ENCODE measurements around the gene NAA38.
"Not testable (repeated sequence)": the region's sequence is repeated elsewhere in the genome, so short reads cannot be mapped to it uniquely, and the experiment has no call there.

The NAA38 gene

GRCh38 chr17:7885367-7886226, 28.2 kb upstream of the NAA38 start:
- DNase-seq (peak; percentile 63), ATAC-seq (peak; percentile 16)
- Mint-ChIP-seq H3K27ac (no peak overlapping the region), H3K9me3 (no peaks in the 10 kb centered on the region), H3K27me3 (no peaks in the 10 kb centered on the region), H3K4me1 (peaks cover 10% of the 10 kb centered on the region), H3K36me3 (ENCODE audit: low read depth) (peaks cover 15% of the 10 kb centered on the region), H3K4me3 (no peak overlapping the region)

- H3K27me3 Mint-ChIP-seq = no peaks in the 10 kb centered on the region
- peaks cover 7% of the 10 kb centered on the region for H3K36me3 Mint-ChIP-seq (ENCODE audit: low read depth)
- DNase-seq (peak; percentile 29), ATAC-seq (no peak)
- H3K4me3 Mint-ChIP-seq = peak overlapping the region; percentile 69
- peak overlapping the region; percentile 47 for H3K27ac Mint-ChIP-seq
- no peaks in the 10 kb centered on the region for H3K9me3 Mint-ChIP-seq
- peaks cover 6% of the 10 kb centered on the region for H3K4me1 Mint-ChIP-seq
These were observed 27.4 kb upstream of the NAA38 start for GRCh38 chr17:7884581-7885366.

DNA sequence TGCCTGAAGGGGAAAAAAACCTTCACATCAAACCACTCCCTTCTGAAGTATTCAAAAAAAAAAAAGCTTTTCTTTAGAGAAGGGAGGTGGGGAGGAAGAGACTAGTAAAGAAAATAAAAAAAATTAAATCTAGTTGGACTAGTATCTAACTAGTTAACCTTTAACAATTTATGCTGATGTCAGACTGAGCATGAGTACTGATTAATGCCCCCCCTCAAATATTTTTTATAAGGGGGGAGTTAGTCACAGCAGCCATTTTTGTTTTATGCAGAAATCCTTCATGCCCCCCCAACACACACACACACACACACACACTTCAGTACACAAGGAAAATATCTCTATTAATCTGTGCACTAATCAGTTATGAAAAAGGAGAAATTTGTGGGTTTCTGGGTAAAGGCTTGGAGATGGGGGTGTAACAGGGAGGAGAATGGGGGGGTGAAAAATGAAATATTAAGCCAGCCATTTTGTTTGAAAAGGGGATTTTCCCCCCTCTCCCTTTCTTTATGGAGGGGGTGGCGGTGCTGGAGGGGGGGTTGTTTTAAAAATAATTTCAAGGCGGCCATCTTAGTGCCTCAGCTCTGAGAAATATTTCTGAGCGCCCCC, 26.5 kb upstream of the NAA38 start:
- H3K4me3 Mint-ChIP-seq = peak overlapping the region; percentile 73
- DNase-seq = peak; percentile 18
- H3K4me1 Mint-ChIP-seq = peaks cover 6% of the 10 kb centered on the region
- peak overlapping the region; percentile 75 for H3K27ac Mint-ChIP-seq
- no peaks in the 10 kb centered on the region for H3K27me3 Mint-ChIP-seq
- ATAC-seq = no peak
- H3K36me3 Mint-ChIP-seq (ENCODE audit: low read depth) = peaks cover 2% of the 10 kb centered on the region
- H3K9me3 Mint-ChIP-seq = no peaks in the 10 kb centered on the region

- H3K4me3 Mint-ChIP-seq = no peak overlapping the region
- DNase-seq = no peak
- H3K27ac Mint-ChIP-seq = no peak overlapping the region
- no peaks in the 10 kb centered on the region for H3K27me3 Mint-ChIP-seq
- H3K9me3 Mint-ChIP-seq = no peaks in the 10 kb centered on the region
- no peak for ATAC-seq
- H3K4me1 Mint-ChIP-seq = peaks cover 6% of the 10 kb centered on the region
- H3K36me3 Mint-ChIP-seq (ENCODE audit: low read depth) = peaks cover 2% of the 10 kb centered on the region
These were observed 25.3 kb upstream of the NAA38 start for GRCh38 chr17:7882629-7883028.

DNA sequence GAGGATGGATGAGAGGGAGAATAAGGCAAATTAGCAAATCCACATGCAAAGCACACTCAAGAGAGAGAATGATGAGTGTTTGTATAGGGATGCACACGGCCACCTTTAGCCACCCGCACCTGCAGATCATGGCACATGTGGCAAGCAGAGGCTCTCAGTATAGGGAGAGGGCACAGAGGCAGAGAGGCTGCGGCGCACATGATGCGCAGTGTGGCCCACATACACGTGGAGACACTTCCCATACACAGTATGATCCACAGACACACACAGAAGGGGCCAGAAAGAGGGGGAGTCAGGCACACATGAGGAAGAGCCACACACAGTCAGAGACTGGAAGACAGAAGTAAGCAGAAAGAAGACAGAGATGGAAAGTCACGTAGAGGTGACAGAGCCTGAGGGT, 24.7 kb upstream of the NAA38 start:
- Mint-ChIP-seq H3K27me3 (no peaks in the 10 kb centered on the region), H3K36me3 (ENCODE audit: low read depth) (peaks cover 2% of the 10 kb centered on the region), H3K4me3 (no peak overlapping the region)

GRCh38 chr17:7881276-7882054, 24.1 kb upstream of the NAA38 start:
- Mint-ChIP-seq H3K4me3 (no peak overlapping the region), H3K4me1 (peaks cover 4% of the 10 kb centered on the region), H3K9me3 (no peaks in the 10 kb centered on the region), H3K36me3 (ENCODE audit: low read depth) (peaks cover 2% of the 10 kb centered on the region), H3K27ac (no peak overlapping the region), H3K27me3 (no peaks in the 10 kb centered on the region)
- no peak for ATAC-seq
- DNase-seq = no peak

More for the DNA sequence above, 24.7 kb upstream of the NAA38 start:
- Mint-ChIP-seq H3K9me3 (no peaks in the 10 kb centered on the region), H3K27ac (no peak overlapping the region), H3K4me1 (peaks cover 6% of the 10 kb centered on the region)
- no peak for ATAC-seq
- no peak for DNase-seq

DNA sequence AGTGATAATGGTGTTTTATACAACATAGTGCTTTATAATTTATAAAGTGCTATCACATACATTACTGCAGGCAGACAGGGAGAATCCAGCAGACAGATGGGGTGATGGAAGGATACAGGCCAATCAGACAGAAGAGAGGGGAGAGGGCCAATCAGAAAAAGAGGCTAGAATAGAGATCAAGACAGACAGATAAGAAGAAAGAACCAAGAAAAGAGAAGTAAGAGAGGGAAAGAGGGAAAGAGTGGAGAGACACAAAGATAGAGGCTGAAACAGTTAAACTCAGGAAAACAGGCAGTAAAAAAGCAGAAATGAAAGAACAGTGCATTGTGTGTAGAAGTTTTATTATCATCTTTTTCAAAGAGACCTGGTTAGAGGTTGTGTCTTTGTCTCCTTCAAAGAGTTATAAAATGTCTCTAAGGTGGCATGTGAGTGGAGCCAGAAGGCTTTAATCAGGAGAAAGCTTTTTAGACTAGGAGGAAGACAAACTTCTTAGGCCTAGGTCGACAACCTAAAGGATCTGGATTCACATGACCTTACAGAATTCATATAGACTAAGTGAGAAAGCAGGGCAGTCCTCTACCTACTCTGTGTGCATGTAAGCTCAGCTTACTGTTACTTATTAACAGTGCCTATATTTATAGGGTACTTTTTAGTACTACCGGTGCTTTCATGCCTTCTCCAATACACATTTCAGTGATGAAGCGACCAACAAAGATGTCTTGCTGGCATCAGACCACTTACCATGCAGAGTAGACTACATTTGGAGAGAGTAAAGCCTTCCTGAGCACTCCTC, 22.9 kb upstream of the NAA38 start:
- no peak for ATAC-seq
- Mint-ChIP-seq H3K4me3 (no peak overlapping the region), H3K36me3 (ENCODE audit: low read depth) (peaks cover 4% of the 10 kb centered on the region), H3K27ac (no peak overlapping the region), H3K4me1 (no peaks in the 10 kb centered on the region), H3K27me3 (no peaks in the 10 kb centered on the region), H3K9me3 (no peaks in the 10 kb centered on the region)
- DNase-seq = no peak

DNA sequence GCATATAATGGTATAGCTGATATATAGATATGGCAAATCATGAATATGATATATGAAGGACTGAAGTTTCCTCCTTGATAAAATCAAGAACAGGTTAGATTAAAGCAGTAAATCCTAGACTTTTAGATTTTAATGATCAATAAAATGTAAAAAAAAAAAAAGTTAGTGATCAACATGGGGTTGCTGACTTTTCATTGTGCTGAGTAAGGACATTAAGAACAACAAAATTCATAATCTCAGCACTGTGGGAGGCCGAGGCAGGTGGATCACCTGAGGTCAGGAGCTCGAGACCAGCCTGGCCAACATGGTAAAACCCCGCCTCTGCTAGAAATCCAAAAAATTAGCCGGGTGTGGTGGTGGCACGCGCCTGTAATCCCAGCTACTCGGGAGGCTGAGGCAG, 20.9 kb upstream of the NAA38 start:
- H3K4me1 Mint-ChIP-seq = no peaks in the 10 kb centered on the region
- H3K9me3 Mint-ChIP-seq = no peaks in the 10 kb centered on the region
- no peak overlapping the region for H3K4me3 Mint-ChIP-seq
- DNase-seq (no peak), ATAC-seq (no peak)
- no peak overlapping the region for H3K27ac Mint-ChIP-seq
- H3K27me3 Mint-ChIP-seq = no peaks in the 10 kb centered on the region
- peaks cover 8% of the 10 kb centered on the region for H3K36me3 Mint-ChIP-seq (ENCODE audit: low read depth)

DNA sequence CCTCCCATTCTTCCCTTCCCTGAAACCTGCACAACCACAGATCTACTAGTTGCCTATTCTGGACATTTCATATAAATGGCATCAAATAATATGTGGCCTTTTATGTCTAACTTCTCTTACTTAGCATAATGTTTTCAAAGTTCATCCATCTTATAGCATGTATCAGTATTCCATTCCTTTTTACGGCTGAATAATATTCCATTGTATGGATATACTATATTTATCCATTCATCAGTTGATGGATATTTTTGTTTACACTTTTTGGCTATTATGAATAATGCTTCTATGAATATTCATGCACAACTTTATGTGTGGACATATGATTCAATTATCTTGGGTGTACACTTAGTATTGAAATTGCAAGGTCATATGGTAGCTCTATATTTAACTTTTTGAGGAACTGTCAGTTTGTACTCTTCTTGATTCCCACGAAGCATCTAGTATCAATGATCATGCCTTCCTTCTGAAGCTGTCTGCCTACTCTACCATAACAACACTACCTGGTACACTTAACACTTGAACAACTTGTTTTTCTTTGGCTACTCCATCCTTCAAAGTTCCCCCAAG, 18.5 kb upstream of the NAA38 start:
- no peak overlapping the region for H3K27ac Mint-ChIP-seq
- no peaks in the 10 kb centered on the region for H3K9me3 Mint-ChIP-seq
- H3K4me1 Mint-ChIP-seq = no peaks in the 10 kb centered on the region
- H3K36me3 Mint-ChIP-seq (ENCODE audit: low read depth) = peaks cover 14% of the 10 kb centered on the region
- DNase-seq (no peak), ATAC-seq (no peak)
- no peaks in the 10 kb centered on the region for H3K27me3 Mint-ChIP-seq
- H3K4me3 Mint-ChIP-seq = no peak overlapping the region

DNA sequence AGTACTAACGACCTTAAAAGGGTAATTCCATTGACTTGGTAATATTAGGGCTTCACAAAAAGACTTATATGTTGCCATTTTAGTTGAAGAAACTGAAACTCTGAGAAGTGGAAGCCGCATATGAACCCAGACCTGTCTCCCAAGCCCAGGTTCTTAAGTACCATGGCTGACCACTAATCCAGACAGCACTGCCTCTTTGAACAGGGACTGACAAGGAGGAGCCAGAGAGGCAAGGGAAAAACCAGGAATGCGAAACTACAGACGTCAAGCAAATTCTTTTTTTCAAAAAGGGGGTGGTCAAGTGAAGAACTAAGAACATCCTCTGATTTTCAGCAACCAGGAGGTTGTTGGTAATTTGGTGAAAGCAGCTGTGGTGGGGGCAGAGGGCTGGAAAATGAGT, 15.7 kb upstream of the NAA38 start:
- Mint-ChIP-seq H3K27ac (no peak overlapping the region), H3K4me3 (no peak overlapping the region), H3K4me1 (peaks cover 9% of the 10 kb centered on the region), H3K9me3 (no peaks in the 10 kb centered on the region), H3K36me3 (ENCODE audit: low read depth) (peaks cover 14% of the 10 kb centered on the region), H3K27me3 (no peaks in the 10 kb centered on the region)
- no peak for ATAC-seq
- DNase-seq = no peak

DNA sequence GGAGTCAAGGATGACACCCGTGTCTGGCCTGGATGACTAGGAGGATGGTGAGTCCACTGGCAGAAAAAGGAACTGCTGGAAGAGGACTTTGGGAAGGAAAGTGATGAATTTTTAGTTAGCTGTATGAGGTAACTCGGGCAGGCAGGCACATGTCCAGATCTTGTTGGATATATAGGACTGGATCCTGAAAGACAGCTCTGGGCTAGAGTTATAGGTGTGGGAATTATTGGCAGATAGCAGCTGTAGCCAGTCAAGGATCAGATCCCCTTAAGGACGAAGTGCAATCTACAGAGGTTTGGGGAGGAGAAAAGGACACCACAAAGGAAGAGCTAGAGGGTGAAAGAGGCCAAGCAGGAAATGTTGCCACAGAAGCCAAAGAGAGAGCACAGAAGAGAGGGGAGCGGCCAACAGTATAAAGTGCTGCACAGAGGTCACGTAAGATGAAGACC, 10.5 kb upstream of the NAA38 start:
- H3K27me3 Mint-ChIP-seq = no peaks in the 10 kb centered on the region

DNA sequence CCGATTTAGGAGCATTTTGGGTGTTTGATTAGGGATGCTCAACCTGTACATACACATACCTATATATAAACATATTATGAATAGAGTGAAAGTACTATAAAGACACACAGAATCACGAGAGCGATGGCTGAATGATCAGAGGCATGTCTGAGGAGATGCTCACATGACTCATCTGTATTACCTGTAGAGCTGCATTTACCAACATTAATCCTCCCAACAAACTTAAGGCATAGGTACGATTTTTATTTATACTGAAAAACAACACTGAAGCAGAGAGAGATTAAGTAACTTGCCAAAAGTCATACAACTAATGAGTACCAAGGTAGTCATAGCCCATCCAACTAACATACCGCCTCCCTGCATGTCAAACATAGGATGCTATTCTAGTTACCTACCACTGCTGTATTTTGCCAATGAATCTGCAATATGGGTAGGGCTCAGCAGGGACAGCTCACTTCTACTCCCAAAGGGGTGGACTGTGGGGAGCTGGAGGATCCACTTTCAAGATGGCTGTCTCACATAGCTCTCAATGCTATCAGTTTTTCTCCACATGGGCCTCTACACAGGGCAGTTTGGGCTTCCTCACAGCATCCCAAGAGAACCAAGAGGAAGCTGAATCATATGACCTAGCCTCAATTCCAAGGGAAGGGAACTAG, 7.8 kb upstream of the NAA38 start:
- Mint-ChIP-seq H3K9me3 (no peaks in the 10 kb centered on the region), H3K27ac (no peak overlapping the region), H3K4me1 (peaks cover 34% of the 10 kb centered on the region), H3K27me3 (no peaks in the 10 kb centered on the region), H3K4me3 (no peak overlapping the region), H3K36me3 (ENCODE audit: low read depth) (peaks cover 24% of the 10 kb centered on the region)
- DNase-seq (no peak), ATAC-seq (peak; percentile 33)

More for the DNA sequence above, 10.5 kb upstream of the NAA38 start:
- Mint-ChIP-seq H3K36me3 (ENCODE audit: low read depth) (peaks cover 24% of the 10 kb centered on the region), H3K4me1 (peaks cover 30% of the 10 kb centered on the region), H3K9me3 (no peaks in the 10 kb centered on the region), H3K4me3 (peak overlapping the region; percentile 7), H3K27ac (peak overlapping the region; percentile 63)
- ATAC-seq = peak; percentile 54
- no peak for DNase-seq

DNA sequence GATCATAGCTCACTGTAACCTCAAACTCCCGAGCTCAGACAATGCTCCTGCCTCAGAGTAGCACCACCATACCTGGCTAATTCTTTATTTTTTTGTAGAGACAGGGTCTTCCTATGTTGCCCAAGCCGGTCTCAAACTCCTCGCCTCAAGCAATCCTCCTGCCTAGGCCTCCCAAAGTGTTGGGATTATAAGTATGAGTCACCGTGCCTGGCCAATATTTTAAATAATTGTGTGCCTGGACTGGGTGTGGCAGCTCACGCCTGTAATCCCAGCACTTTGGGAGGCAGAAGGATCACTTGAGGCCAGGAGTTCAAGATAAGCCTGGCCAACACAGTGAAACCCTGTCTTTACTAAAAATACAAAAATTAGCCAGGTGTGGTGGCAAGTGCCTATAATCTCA, 7.0 kb upstream of the NAA38 start:
- not testable (repeated sequence) for DNase-seq, ATAC-seq, H3K27ac Mint-ChIP-seq, H3K4me3 Mint-ChIP-seq, H3K9me3 Mint-ChIP-seq, H3K27me3 Mint-ChIP-seq
- H3K36me3 Mint-ChIP-seq (ENCODE audit: low read depth) = peaks cover 30% of the 10 kb centered on the region
- H3K4me1 Mint-ChIP-seq = peaks cover 34% of the 10 kb centered on the region
